Activated CD4-positive, alpha-beta T cell treated with anti-CD3 and anti-CD28 coated beads for 1 hour (primary cell): ENCODE results near the gene GPR55.

Experiments
- DNase-seq: peaks from one replicate; pipeline ENCODE4 v3.0.0-alpha.2; 2020

GPR55 gene

GRCh38 chr2:230914886-230915285, 10.2 kb downstream of the GPR55 start:
- no peak for DNase-seq

GRCh38 chr2:230913406-230914143, 11.5 kb downstream of the GPR55 start:
- no peak for DNase-seq

GRCh38 chr2:230912724-230913123, 12.3 kb downstream of the GPR55 start:
- no peak for DNase-seq

- no peak for DNase-seq
Measured at GRCh38 chr2:230912046-230912445, 13.0 kb downstream of the GPR55 start.

- DNase-seq: no peak
Measured at GRCh38 chr2:230910546-230911177, 14.4 kb downstream of the GPR55 start.

GRCh38 chr2:230909841-230910545, 15.0 kb downstream of the GPR55 start:
- no peak for DNase-seq

GRCh38 chr2:230908595-230909191, 16.3 kb downstream of the GPR55 start:
- no peak for DNase-seq

- no peak for DNase-seq
Measured at GRCh38 chr2:230908092-230908594, 16.9 kb downstream of the GPR55 start.

- no peak for DNase-seq
Measured at GRCh38 chr2:230907361-230908091, 17.5 kb downstream of the GPR55 start.

- no peak for DNase-seq
Measured at GRCh38 chr2:230906471-230907230, 18.4 kb downstream of the GPR55 start.

GRCh38 chr2:230905448-230906421, 19.3 kb downstream of the GPR55 start:
- DNase-seq: peak; percentile 84

GRCh38 chr2:230904856-230905447, 20.1 kb downstream of the GPR55 start:
- DNase-seq: no peak

- DNase-seq: no peak
Measured at GRCh38 chr2:230903231-230904150, 21.6 kb downstream of the GPR55 start.

- peak; percentile 35 for DNase-seq
Measured at GRCh38 chr2:230902180-230902899, 22.7 kb downstream of the GPR55 start.

GRCh38 chr2:230901006-230901405, 24.0 kb downstream of the GPR55 start:
- no peak for DNase-seq

- no peak for DNase-seq
Measured at GRCh38 chr2:230900336-230900995, 24.6 kb downstream of the GPR55 start.

GRCh38 chr2:230899786-230900185, 25.3 kb downstream of the GPR55 start:
- DNase-seq: no peak

GRCh38 chr2:230899287-230899686, 25.8 kb downstream of the GPR55 start:
- DNase-seq: no peak
